Measurements from ENCODE around the gene SUFU.

Gene SUFU

DNA sequence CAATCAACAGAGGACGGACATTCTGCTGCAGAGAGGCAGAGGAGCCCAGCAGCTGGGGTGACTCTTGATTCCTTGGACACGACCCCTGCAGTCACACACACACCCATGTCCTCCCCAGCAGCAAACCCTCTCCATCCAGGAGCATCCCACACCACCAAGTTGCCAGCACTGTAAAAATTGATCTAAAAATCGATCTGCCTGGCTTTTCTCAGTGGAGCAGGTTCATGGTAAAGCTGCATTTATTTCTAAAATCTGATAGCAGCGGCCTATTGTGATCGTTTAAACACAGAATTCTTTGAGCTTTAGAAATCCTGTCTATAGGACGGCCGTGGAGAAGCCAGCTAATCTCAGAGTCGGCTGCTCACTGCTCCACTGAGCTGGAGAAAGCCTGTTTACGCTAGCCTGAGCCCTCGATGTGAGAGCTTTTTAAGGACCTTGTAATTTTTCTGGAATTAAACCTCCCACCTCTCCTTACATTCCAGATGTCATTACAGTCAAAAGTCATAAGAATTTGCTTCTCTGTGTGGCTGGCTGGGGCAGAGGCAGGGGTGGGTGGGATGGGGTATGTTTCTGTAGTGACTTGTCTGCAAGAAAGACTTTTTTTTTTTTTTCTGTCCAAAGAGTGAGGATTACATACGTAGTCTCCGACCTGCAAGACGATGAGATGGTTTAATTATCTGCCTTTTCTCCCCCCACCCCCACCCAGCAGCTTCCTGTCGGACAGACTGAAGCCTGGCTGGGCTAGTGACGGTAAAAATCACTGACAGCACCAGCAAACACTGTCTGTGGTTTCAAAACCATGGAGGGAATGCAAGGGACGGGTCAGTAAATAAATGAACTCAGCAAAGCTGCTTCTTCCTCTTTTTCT lies 172.1 kb downstream of the SUFU start:
- no peak for DNase-seq

DNA sequence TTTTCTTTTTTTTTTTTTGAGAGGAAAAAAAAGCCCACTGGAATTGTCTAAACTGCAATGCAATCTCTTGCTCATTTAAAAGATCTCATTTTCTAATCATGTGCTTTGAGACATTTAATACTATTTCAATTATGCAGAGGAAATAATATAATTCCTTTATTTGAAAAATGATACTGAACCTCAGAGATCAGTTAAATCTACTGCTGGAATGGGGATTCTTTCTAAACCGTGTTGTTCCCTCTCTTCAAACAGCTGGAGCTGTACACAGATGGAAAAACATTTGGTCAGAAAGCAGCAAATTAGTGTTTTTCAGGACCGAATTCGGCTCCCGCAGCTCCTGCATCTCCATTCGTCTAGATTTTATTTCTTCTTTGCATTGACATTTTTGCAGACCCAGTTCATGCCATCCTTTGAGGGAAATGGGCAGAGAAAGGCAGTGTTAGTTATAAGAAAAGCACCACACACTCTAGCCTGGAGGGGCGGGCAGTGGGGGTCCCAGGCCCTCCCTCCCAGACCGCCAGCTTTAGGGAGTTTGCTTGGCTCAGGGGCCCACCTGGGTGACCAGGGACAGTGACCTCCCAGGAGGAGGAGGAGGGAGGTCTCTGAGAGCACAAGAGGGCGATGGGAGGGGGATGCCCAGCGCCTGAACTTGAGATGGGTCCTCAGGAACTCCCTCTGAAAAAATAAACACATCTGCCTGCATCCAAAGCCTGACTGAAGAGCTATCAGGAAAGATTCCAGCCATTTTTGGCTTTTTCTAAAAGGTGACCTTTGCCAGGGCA lies 173.0 kb downstream of the SUFU start:
- no peak for DNase-seq

DNA sequence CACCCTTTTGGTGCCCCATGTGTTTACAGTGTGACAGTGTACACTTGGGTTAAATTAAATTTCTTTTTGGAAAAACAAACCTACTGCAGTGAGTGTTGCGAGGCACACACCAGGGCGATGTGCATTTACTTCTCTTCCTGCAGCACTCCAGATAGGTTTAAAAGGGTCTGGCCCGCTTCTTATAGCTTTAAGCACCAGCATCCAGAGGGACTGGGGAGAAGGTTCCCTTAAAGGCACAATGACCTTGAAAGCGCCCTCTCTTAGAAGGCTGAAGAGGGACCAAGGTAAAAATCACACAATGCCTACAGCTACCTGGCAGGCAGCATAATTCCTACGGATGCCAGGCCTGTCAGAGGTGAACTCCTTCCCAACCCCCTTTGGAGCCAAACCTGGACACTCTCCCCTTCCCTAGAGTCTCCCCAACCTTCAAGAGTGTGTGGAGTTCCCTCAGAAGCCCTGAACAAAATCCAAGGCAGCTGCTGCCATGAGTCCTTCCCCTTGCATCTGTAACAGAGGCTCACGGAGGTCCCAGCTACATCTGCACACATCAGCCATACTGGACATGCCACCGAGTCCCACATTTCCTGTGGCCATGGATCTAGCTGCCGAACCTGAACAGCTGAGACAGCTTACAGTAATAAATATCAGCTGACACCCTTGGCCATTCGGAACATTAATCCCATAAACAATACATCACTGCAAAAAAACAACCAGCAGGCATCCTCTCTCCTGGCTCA lies 173.7 kb downstream of the SUFU start:
- no peak for DNase-seq

DNA sequence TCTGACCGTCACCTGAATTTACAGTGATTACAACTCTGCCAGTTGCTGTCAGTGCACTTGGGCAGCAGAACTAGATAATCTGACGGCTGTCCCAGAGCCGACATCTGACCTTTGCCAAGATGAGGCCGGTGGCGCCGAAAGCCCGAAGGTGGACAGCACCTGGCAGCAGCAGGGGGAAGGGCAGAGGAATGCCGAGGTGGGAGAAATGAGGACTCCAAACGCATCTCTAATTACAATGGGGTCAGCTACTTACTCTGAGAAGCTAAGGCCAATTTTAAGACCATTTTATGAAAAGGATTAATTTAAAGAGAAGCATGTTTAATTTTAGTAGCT lies 174.3 kb downstream of the SUFU start:
- DNase-seq = no peak

DNA sequence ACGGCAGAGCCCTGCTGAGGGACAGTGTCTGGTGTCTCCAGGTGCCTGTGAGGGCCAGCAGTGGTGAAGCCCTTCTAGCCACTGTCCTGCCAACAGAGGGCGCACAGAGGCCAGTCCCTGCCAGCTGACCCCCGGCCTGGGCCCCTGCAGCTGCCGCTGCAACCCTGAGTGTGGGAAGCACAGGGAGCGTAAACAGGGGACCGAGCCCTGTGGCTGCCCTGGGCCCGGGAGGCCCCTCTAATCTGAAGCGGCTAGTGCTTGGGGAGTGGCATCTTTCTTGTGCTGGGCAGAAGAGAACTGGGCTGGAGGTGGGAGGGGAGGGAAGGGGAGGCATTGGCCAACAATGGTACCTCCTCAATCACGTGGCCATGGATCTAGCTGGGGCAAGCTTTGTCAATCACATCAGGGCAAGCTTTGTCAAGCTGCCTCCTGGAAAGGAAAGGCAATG lies 175.1 kb downstream of the SUFU start:
- DNase-seq = no peak

DNA sequence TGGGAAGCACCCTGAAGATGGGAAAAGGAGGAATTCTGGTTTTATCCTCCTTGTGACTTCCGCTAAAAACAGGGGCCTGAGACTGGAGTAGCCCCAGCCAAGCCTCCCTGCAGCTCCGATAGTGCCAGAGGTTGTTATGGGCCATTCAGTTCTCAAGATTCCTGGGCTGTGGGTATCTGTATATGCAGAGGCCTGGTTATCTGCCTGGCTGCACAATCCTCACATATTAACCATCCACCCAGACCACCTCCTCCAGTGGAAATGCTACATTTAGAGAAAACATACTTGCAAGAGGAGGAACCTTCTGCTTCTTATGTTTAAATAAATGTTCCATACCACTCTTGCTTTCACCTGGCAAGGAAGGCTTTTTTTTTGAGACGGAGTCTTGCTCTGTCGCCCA lies 175.8 kb downstream of the SUFU start:
- no peak for DNase-seq

DNA sequence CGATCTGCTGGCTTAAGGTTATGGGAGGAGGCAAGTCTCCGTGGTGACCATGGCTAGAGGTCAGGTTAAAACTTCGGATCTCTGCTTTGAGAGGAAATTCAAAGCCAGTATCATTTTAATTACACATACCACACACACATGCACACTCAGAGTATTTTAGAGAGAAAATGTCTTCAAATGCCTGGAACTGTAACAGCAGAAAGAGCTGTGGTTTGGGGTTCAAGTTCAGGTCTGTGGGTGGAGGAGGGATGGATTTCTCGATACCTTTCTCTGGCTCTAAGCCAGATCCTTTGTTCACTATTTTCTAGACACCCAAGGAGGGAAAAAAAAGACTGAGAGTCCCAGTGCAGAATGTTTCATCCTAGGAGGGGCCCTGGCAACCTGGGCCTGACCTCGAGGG lies 177.9 kb downstream of the SUFU start:
- no peak for DNase-seq

DNA sequence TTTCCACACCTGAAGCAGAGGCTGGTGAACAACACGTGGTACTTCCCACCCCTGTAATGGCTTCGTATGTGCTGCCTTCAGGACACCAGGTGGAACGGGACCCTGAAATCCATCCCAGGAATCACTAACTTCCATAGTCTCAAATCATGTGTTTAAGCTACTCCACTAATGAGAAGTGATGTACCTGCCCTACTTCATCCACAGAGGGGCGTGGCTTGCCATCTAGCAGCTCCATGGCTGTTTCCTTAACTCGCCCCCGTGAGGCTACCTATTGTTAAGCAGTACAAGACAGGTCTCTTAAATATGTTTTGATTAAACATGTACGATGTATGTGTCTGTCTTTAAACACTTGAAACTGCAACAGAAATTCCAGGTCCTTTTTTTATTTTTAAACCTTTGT lies 178.6 kb downstream of the SUFU start:
- DNase-seq = no peak

DNA sequence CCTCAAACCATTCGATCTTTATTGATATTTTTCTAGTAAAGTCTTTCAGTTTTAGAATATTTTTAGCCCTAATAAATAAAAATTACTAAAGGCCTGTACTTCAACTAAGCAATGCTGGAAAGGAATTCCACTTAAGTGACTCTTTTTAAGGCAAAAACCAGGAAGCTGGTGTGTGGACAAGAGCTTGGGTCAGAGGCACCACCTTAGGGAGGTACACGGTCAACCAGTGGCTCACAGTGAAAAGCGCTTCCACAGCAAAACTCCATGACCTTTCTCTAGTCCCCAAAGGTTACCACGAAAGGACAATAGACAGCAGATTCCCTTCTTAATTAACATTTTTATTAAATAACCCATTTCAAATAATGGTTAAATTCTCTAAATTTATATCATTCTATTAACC lies 179.2 kb downstream of the SUFU start:
- no peak for DNase-seq
